HL-60 (cell line): ENCODE data around the gene CDH23.
A peak's percentile ranks its signal among the peaks of the same experiment; 100 is the strongest.

Experiments used
- DNase-seq, 2 experiments: peaks; one replicate each; pipeline ENCODE4 v3.0.0-alpha.2; 2010 to 2020; ENCODE audit warnings: low read depth in 1 of 2, low spot score in 1 of 2
- H3K27ac ChIP-seq: fragments of 250-450 bp; sonication (Bioruptor Pico); replicated peaks from 2 replicates; pipeline ENCODE4 v1.5.1; 2020; ENCODE audit warnings: mild to moderate bottlenecking, moderate library complexity
- H3K27me3 ChIP-seq: fragments of 250-450 bp; sonication (Bioruptor Pico); 2 replicates; pipeline ENCODE4 v1.5.1; 2021; ENCODE audit warnings: mild to moderate bottlenecking, moderate library complexity; ENCODE audit not compliant: insufficient read depth, poor library complexity, severe bottlenecking
- H3K4me3 ChIP-seq: replicated peaks from 2 replicates; pipeline ENCODE4 v1.5.1; 2011; ENCODE audit warnings: mild to moderate bottlenecking, control low read depth, low read length; ENCODE audit not compliant: insufficient read depth
- GABPA ChIP-seq: IDR thresholded peaks from 2 replicates; pipeline ENCODE4 v1.6.1; 2012; ENCODE audit warnings: low read depth
- POLR2AphosphoS5 ChIP-seq: IDR thresholded peaks from 2 replicates; pipeline ENCODE4 v1.6.1; 2012; ENCODE audit warnings: low read depth
- SPI1 ChIP-seq: IDR thresholded peaks from 2 replicates; pipeline ENCODE4 v1.6.1; 2012; ENCODE audit warnings: low read depth, mild to moderate bottlenecking, borderline replicate concordance
- TF ChIP-seq, protein P1 (sequence below): IDR thresholded peaks from 2 replicates; pipeline ENCODE4 v1.6.1; 2012; ENCODE audit warnings: low read depth; ENCODE audit not compliant: insufficient replicate concordance
- TF ChIP-seq, protein P2 (sequence below): IDR thresholded peaks from one replicate; pipeline ENCODE4 v1.5.1; 2011; ENCODE audit warnings: low read length, control low read depth, inconsistent platforms; ENCODE audit not compliant: insufficient read depth

CDH23 gene

DNA sequence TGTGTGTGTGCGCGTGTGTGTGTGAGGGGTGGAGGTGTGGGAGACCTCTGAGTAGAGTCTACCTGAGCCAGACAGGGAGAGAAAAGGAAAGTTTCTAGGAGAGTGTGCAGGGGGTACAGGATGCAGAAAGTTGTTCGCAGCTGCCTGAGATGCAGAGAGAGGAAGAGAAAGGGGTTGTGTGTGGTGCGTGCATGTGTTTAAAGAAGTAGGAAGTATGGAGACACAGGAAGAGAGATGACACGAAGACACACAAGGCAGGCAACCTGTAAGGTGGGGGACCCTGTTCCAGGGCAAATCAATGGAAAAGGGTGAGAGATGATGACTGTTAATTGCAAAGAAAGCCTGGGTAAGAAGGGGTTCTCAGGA, 270.6 kb downstream of the CDH23 start:
- Histone ChIP-seq H3K4me3 (no peak overlapping the region), H3K27me3 (no peaks in the 10 kb centered on the region), H3K27ac (no peak overlapping the region)
- peak in 1 of 2 experiments; percentile 56 for DNase-seq
- TF ChIP-seq, protein P1, sequence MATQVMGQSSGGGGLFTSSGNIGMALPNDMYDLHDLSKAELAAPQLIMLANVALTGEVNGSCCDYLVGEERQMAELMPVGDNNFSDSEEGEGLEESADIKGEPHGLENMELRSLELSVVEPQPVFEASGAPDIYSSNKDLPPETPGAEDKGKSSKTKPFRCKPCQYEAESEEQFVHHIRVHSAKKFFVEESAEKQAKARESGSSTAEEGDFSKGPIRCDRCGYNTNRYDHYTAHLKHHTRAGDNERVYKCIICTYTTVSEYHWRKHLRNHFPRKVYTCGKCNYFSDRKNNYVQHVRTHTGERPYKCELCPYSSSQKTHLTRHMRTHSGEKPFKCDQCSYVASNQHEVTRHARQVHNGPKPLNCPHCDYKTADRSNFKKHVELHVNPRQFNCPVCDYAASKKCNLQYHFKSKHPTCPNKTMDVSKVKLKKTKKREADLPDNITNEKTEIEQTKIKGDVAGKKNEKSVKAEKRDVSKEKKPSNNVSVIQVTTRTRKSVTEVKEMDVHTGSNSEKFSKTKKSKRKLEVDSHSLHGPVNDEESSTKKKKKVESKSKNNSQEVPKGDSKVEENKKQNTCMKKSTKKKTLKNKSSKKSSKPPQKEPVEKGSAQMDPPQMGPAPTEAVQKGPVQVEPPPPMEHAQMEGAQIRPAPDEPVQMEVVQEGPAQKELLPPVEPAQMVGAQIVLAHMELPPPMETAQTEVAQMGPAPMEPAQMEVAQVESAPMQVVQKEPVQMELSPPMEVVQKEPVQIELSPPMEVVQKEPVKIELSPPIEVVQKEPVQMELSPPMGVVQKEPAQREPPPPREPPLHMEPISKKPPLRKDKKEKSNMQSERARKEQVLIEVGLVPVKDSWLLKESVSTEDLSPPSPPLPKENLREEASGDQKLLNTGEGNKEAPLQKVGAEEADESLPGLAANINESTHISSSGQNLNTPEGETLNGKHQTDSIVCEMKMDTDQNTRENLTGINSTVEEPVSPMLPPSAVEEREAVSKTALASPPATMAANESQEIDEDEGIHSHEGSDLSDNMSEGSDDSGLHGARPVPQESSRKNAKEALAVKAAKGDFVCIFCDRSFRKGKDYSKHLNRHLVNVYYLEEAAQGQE = no peak
- TF ChIP-seq, protein P2, sequence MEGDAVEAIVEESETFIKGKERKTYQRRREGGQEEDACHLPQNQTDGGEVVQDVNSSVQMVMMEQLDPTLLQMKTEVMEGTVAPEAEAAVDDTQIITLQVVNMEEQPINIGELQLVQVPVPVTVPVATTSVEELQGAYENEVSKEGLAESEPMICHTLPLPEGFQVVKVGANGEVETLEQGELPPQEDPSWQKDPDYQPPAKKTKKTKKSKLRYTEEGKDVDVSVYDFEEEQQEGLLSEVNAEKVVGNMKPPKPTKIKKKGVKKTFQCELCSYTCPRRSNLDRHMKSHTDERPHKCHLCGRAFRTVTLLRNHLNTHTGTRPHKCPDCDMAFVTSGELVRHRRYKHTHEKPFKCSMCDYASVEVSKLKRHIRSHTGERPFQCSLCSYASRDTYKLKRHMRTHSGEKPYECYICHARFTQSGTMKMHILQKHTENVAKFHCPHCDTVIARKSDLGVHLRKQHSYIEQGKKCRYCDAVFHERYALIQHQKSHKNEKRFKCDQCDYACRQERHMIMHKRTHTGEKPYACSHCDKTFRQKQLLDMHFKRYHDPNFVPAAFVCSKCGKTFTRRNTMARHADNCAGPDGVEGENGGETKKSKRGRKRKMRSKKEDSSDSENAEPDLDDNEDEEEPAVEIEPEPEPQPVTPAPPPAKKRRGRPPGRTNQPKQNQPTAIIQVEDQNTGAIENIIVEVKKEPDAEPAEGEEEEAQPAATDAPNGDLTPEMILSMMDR = no peak
- no peak for TF ChIP-seq GABPA
- TF ChIP-seq SPI1 = peak; percentile 64; the same call in 1 of the 2 replicates
- TF ChIP-seq POLR2AphosphoS5 = 0 out of 2 replicates have a peak, but pooled peaks have one; percentile 5

DNA sequence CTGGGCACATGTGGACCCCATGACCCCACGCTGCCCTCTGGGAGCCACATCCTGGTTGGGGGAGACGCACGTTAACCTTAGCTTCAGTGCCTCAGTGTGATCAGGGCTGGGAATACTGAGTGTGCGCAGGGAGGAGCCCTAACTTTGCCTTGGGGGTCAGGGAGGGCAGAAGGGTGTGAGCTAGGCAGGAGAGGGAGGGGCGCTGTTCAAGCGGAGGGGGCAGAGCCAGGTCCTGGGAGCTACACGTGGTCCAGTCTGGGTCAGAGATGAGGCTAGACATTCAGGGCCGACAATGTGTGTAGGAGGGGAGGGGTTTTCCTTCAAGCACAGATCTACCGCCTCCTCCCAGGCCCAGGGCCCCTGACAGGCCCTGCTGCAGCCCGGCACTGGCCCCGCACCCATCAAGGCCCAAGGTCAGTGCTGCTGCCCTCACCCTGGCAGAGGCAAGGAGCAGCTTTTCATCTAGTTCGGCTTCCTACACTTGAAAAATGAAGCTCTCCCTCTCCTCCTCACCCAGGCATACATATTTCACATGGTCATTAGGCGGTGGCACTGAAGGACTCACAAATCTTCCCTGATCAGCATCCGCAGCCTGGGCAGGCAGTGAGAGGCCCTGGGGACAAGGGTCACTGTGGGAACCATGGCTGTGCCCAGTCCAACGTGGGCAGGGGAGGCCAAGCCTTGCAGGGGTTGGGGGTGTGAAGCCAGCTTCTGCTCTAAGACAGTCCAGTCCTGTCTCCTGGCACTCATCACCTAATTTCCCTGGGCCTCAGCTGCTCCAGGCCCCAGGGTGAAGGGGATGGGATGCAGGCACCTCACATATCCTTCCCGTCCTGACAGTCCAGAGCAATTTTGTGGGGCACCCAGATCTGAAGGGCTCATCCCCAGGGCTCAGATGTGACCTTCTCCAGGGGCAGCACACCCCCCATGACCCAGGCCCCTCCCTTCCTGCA, 275.6 kb downstream of the CDH23 start:
- TF ChIP-seq POLR2AphosphoS5 = no peak
- TF ChIP-seq SPI1 = no peak
- TF ChIP-seq, protein P2 = no peak
- TF ChIP-seq, protein P1 = no peak
- no peak for TF ChIP-seq GABPA
- no peak for DNase-seq
- no peaks in the 10 kb centered on the region for H3K27me3 ChIP-seq
- H3K4me3 ChIP-seq = no peak overlapping the region
- H3K27ac ChIP-seq = no peak overlapping the region

DNA sequence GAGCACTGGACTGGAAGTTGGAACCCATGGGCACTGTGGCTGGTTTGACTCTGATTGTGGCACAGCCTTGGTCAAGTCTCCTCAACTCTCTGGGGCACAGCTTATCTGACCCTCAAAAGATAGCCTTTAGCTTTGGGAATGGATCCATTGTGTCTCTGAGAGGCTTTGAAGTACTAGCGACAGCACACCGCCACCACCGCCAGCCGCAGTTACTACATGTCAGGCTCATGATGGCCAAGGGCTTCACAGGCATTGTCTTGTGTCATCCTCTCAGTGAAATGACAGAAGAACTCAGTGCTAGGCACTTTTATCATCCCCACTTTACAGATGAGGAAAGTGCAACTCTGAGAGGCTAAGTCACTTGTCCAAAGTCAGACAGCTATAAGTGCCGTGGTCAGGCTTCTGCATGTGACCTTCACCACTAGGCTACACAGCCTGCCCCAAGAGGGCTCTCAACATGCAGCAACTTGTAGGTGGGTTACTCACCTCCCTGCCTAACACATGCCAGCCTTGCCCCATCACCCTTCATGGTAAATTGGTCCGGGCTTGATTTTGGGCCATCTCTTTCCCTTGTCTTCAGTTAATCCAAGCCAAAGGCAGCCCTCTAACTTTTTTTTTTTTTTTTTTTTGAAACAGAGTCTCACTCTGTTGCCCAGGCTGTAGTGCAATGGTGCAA, 278.7 kb downstream of the CDH23 start:
- no peak for TF ChIP-seq GABPA
- no peak for TF ChIP-seq SPI1
- no peak for TF ChIP-seq POLR2AphosphoS5
- TF ChIP-seq, protein P1 = no peak
- TF ChIP-seq, protein P2 = no peak

More for the DNA sequence above, 278.7 kb downstream of the CDH23 start:
- Histone ChIP-seq H3K27me3 (no peaks in the 10 kb centered on the region), H3K4me3 (no peak overlapping the region), H3K27ac (no peak overlapping the region)
- DNase-seq = no peak
